Measurements from ENCODE around the gene EXOC6B.

EXOC6B gene

GRCh38 chr2:72685638-72686213, 140.1 kb downstream of the EXOC6B start:
- H3K27me3 ChIP-seq (replicated peaks; ENCODE audit: control insufficient read depth, insufficient read depth, low read length): no peaks in the 10 kb centered on the region
- H3K4me3 ChIP-seq (replicated peaks; ENCODE audit: low read depth, low read length): no peak overlapping the region
- no peak for TF ChIP-seq CTCF (IDR thresholded peaks at IDR 0.05; ENCODE audit: insufficient read depth, low read length, poor library complexity, severe bottlenecking)
- no peaks in the 10 kb centered on the region for H3K36me3 ChIP-seq (ENCODE audit: control insufficient read depth, insufficient read depth, low read length)
- no peak for DNase-seq (ENCODE audit: extremely low read depth, insufficient read length)

GRCh38 chr2:72682061-72682460, 143.8 kb downstream of the EXOC6B start:
- Histone ChIP-seq H3K4me3 (replicated peaks; ENCODE audit: low read depth, low read length) (no peak overlapping the region), H3K27me3 (replicated peaks; ENCODE audit: control insufficient read depth, insufficient read depth, low read length) (no peaks in the 10 kb centered on the region), H3K36me3 (ENCODE audit: control insufficient read depth, insufficient read depth, low read length) (no peaks in the 10 kb centered on the region)
- no peak for TF ChIP-seq CTCF (IDR thresholded peaks at IDR 0.05; ENCODE audit: insufficient read depth, low read length, poor library complexity, severe bottlenecking)
- DNase-seq (ENCODE audit: extremely low read depth, insufficient read length): no peak

GRCh38 chr2:72681016-72681995, 144.5 kb downstream of the EXOC6B start:
- TF ChIP-seq CTCF (IDR thresholded peaks at IDR 0.05; ENCODE audit: insufficient read depth, low read length, poor library complexity, severe bottlenecking): no peak
- no peak for DNase-seq (ENCODE audit: extremely low read depth, insufficient read length)
- H3K4me3 ChIP-seq (replicated peaks; ENCODE audit: low read depth, low read length): no peak overlapping the region
- H3K27me3 ChIP-seq (replicated peaks; ENCODE audit: control insufficient read depth, insufficient read depth, low read length): no peaks in the 10 kb centered on the region
- H3K36me3 ChIP-seq (ENCODE audit: control insufficient read depth, insufficient read depth, low read length): no peaks in the 10 kb centered on the region

- Histone ChIP-seq H3K4me3 (replicated peaks; ENCODE audit: low read depth, low read length) (no peak overlapping the region), H3K36me3 (ENCODE audit: control insufficient read depth, insufficient read depth, low read length) (no peaks in the 10 kb centered on the region), H3K27me3 (replicated peaks; ENCODE audit: control insufficient read depth, insufficient read depth, low read length) (no peaks in the 10 kb centered on the region)
- no peak for TF ChIP-seq CTCF (IDR thresholded peaks at IDR 0.05; ENCODE audit: insufficient read depth, low read length, poor library complexity, severe bottlenecking)
- DNase-seq (ENCODE audit: extremely low read depth, insufficient read length): no peak
These were observed 147.8 kb downstream of the EXOC6B start for GRCh38 chr2:72678024-72678423.

- H3K4me3 ChIP-seq (replicated peaks; ENCODE audit: low read depth, low read length): no peak overlapping the region
- H3K36me3 ChIP-seq (ENCODE audit: control insufficient read depth, insufficient read depth, low read length): no peaks in the 10 kb centered on the region
- no peak for DNase-seq (ENCODE audit: extremely low read depth, insufficient read length)
- H3K27me3 ChIP-seq (replicated peaks; ENCODE audit: control insufficient read depth, insufficient read depth, low read length): no peaks in the 10 kb centered on the region
- no peak for TF ChIP-seq CTCF (IDR thresholded peaks at IDR 0.05; ENCODE audit: insufficient read depth, low read length, poor library complexity, severe bottlenecking)
These were observed 149.3 kb downstream of the EXOC6B start for GRCh38 chr2:72676341-72677025.
